Activated B cell treated with CpG ODN at 0.5 μM for 24 hours (primary cell): Measurements from ENCODE around the gene HIVEP3. TPM values are rescaled to one million over a fixed set of nuclear protein-coding genes. Genes with fewer than 3 reads are reported as not detected.

Experiments used
- ATAC-seq: fragments of 200-7000 bp; cut with Tn5 transposase; one replicate; pipeline ENCODE4 v1.10.0; 2021; ENCODE audit warnings: low read depth, mild to moderate bottlenecking, moderate library complexity
- CTCF ChIA-PET: fragments of 350-600 bp; sonication (Branson Sonifier 250); formaldehyde crosslinking; loops from one replicate; lab custom pipeline; 2021; ENCODE audit warnings: antibody characterized with exemption; lab: Charles Lee
- POLR2A ChIA-PET: fragments of 350-600 bp; sonication (Branson Sonifier 250); formaldehyde crosslinking; loops from one replicate; lab custom pipeline; 2021; ENCODE audit warnings: antibody characterized with exemption; lab: Charles Lee
- DNase-seq: peaks from one replicate; pipeline ENCODE4 v3.0.0; 2022
- H3K27ac Mint-ChIP-seq: one replicate; pipeline ENCODE4 v1.8.0; 2020; ENCODE audit warnings: mixed read lengths
- H3K27me3 Mint-ChIP-seq: one replicate; pipeline ENCODE4 v1.8.0; 2021; ENCODE audit warnings: mixed read lengths
- H3K36me3 Mint-ChIP-seq: one replicate; pipeline ENCODE4 v1.8.0; 2021; ENCODE audit warnings: low read depth, mixed read lengths
- H3K4me1 Mint-ChIP-seq: one replicate; pipeline ENCODE4 v1.8.0; 2021; ENCODE audit warnings: mixed read lengths
- H3K4me3 Mint-ChIP-seq: one replicate; pipeline ENCODE4 v1.8.0; 2020; ENCODE audit warnings: mild to moderate bottlenecking, mixed read lengths
- H3K9me3 Mint-ChIP-seq: one replicate; pipeline ENCODE4 v1.8.0; 2020; ENCODE audit warnings: mixed read lengths
- CTCF ChIP-seq: fragments of 200-600 bp; IDR thresholded peaks from one replicate; pipeline ENCODE4 v1.8.0; 2022; ENCODE audit warnings: antibody characterized with exemption, mild to moderate bottlenecking
- intact Hi-C: fragments of 100-400 bp; cut with micrococcal nuclease; formaldehyde crosslinking; loops from one replicate; pipeline ENCODE4 v1.15.1; 2024
- total RNA-seq: library from RNA; stranded (reverse); gene quantifications from 2 replicates; pipeline ENCODE4 v1.2.3, GENCODE V29; 2022

The HIVEP3 gene
- total RNA-seq, 1 donor from 2014 or later: 14.4 TPM

DNA sequence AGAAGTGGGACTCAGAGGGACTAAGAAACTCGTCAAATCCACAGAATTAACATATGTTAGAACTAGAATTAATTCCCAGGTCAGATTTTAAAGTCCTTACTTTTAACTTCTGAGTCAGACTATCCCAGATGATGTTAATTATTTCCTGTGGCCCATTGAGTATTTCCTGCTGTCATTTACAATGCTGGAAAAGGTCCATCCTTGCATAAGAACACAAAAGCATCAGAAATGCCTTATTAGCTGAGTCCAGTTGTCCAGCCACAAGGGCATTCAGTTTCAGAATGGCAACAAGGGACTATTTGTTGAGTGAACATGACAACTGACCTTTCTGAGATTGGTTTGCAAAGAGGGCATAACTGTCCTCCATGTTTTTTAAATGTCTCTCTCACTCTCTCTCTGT lies 16.5 kb upstream of the HIVEP3 start:
- Mint-ChIP-seq H3K27me3 (peaks cover 17% of the 10 kb centered on the region), H3K27ac (no peak overlapping the region), H3K4me1 (no peaks in the 10 kb centered on the region), H3K9me3 (no peaks in the 10 kb centered on the region), H3K4me3 (no peak overlapping the region), H3K36me3 (no peaks in the 10 kb centered on the region)
- DNase-seq: no peak
- intact Hi-C loops: no loop called here
- POLR2A ChIA-PET: no interaction called here
- no peak for ATAC-seq
- TF ChIP-seq CTCF: no peak
- CTCF ChIA-PET: no interaction called here

DNA sequence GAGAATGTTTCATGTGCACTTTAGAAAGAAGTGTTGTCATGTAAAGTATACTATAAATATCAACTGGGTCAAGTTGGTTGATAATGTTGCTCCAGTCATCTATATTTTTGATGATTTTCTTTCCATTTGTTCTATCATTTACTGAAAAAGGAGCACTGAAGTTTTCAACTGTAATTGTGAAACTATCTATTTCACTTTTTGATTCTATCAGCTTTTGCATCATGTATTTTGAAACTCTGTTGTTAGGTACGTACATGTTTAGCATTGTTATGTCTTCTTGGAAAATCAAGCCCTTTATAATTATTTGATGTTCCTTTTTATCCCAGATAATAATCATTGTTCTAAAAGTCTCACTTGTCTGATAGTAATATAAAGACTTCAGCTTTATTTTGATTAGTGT lies 14.4 kb upstream of the HIVEP3 start:
- Mint-ChIP-seq H3K27ac (no peak overlapping the region), H3K4me1 (no peaks in the 10 kb centered on the region), H3K36me3 (no peaks in the 10 kb centered on the region), H3K9me3 (no peaks in the 10 kb centered on the region), H3K27me3 (peaks cover 21% of the 10 kb centered on the region), H3K4me3 (no peak overlapping the region)
- DNase-seq (no peak), ATAC-seq (no peak)
- no peak for TF ChIP-seq CTCF
- ChIA-PET POLR2A (no interaction called here), CTCF (no interaction called here)
- intact Hi-C loops: no loop called here

DNA sequence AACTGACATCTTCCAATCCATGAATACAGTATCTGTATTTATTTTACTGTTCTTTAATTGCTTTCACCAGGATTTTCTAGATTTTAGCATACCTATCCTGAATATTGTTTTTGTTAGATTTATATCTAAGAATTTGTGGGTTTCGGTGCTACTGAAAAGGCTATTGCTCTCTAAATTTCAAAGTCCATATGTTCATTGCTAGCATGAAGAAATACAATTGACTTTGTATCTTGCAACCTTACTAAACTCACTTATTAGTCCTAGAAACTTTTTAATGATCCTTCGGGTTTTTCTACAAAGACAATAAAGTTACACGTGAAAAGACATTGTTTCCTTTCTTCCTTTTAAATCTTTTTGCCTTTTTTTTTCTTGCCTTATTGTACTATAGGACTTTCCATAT lies 12.9 kb upstream of the HIVEP3 start:
- no peak overlapping the region for H3K27ac Mint-ChIP-seq
- ATAC-seq (no peak), DNase-seq (no peak)
- H3K27me3 Mint-ChIP-seq: peaks cover 21% of the 10 kb centered on the region
- POLR2A ChIA-PET: no interaction called here
- CTCF ChIA-PET: no interaction called here
- no peaks in the 10 kb centered on the region for H3K4me1 Mint-ChIP-seq
- intact Hi-C loops: no loop called here
- no peaks in the 10 kb centered on the region for H3K9me3 Mint-ChIP-seq
- no peak overlapping the region for H3K4me3 Mint-ChIP-seq
- no peak for TF ChIP-seq CTCF
- no peaks in the 10 kb centered on the region for H3K36me3 Mint-ChIP-seq

GRCh38 chr1:41927118-41927517 lies 8.4 kb upstream of the HIVEP3 start:
- H3K27ac Mint-ChIP-seq: no peak overlapping the region
- no peaks in the 10 kb centered on the region for H3K36me3 Mint-ChIP-seq
- H3K4me1 Mint-ChIP-seq: no peaks in the 10 kb centered on the region
- POLR2A ChIA-PET: no interaction called here
- H3K27me3 Mint-ChIP-seq: peaks cover 8% of the 10 kb centered on the region
- CTCF ChIA-PET: no interaction called here
- intact Hi-C loops: no loop called here
- no peak overlapping the region for H3K4me3 Mint-ChIP-seq
- TF ChIP-seq CTCF: no peak
- H3K9me3 Mint-ChIP-seq: peaks cover 4% of the 10 kb centered on the region
- DNase-seq (no peak), ATAC-seq (no peak)

- no peak for DNase-seq
- Mint-ChIP-seq H3K9me3 (peaks cover 4% of the 10 kb centered on the region), H3K36me3 (no peaks in the 10 kb centered on the region), H3K4me1 (no peaks in the 10 kb centered on the region), H3K27me3 (peaks cover 8% of the 10 kb centered on the region), H3K4me3 (no peak overlapping the region), H3K27ac (no peak overlapping the region)
- ChIA-PET POLR2A (no interaction called here), CTCF (no interaction called here)
- intact Hi-C loops: no loop called here
- ATAC-seq: no peak
- no peak for TF ChIP-seq CTCF
Observed at GRCh38 chr1:41925712-41926111, 7.0 kb upstream of the HIVEP3 start.
